MM.1S (cell line): ENCODE results near the gene B3GNT5.

Experiments
- CTCF ChIP-seq: fragments of 300-600 bp; sonication (generic); IDR thresholded peaks from 2 replicates; pipeline ENCODE4 v1.5.1; 2016; ENCODE audit warnings: antibody characterized with exemption, low read length, mixed read lengths
- EZH2 ChIP-seq: fragments of 300-600 bp; sonication (generic); optimal IDR thresholded peaks from 2 replicates; pipeline ENCODE3; 2017; ENCODE audit warnings: low read depth, mild to moderate bottlenecking, antibody characterized with exemption, low read length, mixed read lengths
- EZH2phosphoT487 ChIP-seq: fragments of 300-600 bp; sonication (generic); IDR thresholded peaks from 2 replicates; pipeline ENCODE4 v1.6.1; 2018; ENCODE audit warnings: antibody characterized with exemption, low read length

DNA sequence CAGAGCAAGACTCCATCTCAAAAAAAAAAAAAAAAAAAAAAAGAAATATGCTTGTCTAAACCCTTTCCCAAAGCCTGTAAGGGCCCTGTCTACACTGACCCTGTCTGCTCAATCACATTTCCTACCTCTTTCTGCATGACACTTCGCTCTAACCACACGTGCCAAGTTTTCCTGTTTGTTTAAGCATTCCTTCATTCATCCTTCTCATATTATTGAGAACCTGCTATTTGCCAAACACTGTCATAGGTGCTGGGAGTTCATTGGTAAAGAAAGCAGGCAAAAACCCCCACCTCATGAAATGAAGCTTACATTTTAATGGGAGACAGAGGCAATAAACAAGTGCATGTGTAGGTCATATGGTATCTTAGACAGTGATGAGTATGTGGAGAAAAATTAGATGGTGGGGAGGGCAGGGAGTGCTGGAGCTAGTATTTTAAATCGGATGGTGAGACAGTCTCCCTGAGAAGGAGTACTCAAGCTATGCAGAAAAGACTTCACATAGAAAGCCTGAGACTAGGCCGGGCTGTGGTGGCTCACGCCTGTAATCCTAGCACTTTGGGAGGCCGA is 48.0 kb downstream of the B3GNT5 start:
- TF ChIP-seq CTCF: no peak
- no peak for TF ChIP-seq EZH2
- no peak for TF ChIP-seq EZH2phosphoT487
